GM21717 (cell line): ENCODE data around the gene XAF1.
"Not testable (repeated sequence)": the region's sequence is repeated elsewhere in the genome, so short reads cannot be mapped to it uniquely, and the experiment has no call there.

ENCODE experiments used
- ATAC-seq: cut with Tn5 transposase; IDR thresholded peaks from one replicate; pipeline ENCODE4 v1.9.1; 2021; ENCODE audit warnings: mild to moderate bottlenecking, moderate library complexity; ENCODE audit not compliant: unreplicated experiment

The XAF1 gene

GRCh38 chr17:6755731-6756184 lies at the start of gene XAF1:
TSS of gene XAF1 (plus strand) at chr17:6756046. CDS start at chr17:6756079, 33 bp downstream.
- ATAC-seq = no peak

GRCh38 chr17:6706499-6706898 lies 49.3 kb upstream of the XAF1 start:
- ATAC-seq = no peak

- ATAC-seq = no peak
Observed at GRCh38 chr17:6706996-6707395, 48.9 kb upstream of the XAF1 start.

- ATAC-seq = no peak
Observed at GRCh38 chr17:6708357-6708961, 47.4 kb upstream of the XAF1 start.

GRCh38 chr17:6710317-6710716 lies 45.5 kb upstream of the XAF1 start:
- ATAC-seq = no peak

DNA sequence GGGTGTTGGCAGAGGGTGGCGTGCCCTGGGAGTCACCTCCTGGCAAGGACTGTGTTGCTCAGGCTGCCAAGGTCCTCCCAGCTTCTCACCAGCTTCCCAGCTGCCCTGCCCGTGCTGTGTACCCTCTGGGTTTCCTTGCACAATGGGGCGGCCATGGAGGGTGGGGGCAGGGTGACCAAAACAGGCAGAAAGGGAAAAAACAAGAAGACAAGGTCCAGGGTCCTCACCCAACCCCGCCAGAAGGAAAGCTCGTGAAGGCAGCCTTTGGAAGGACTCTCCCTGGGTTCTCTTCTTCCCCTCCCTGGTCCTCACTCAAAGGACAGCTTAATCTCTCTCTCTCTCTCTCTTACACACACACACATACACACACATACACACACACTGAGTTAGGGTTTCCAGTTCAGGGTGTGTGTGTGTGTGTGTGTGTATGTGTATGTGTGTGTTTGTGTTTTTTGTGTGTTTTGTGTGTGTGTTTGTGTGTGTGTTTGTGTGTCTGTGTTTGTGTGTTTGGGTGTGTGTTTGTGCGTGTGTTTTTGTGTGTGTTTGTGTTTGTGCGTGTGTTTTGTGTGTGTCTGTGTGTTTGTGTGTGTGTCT lies 44.7 kb upstream of the XAF1 start:
- no peak for ATAC-seq

GRCh38 chr17:6711681-6712057 lies 44.2 kb upstream of the XAF1 start:
- ATAC-seq = no peak

GRCh38 chr17:6712058-6712853 lies 43.6 kb upstream of the XAF1 start:
- no peak for ATAC-seq

DNA sequence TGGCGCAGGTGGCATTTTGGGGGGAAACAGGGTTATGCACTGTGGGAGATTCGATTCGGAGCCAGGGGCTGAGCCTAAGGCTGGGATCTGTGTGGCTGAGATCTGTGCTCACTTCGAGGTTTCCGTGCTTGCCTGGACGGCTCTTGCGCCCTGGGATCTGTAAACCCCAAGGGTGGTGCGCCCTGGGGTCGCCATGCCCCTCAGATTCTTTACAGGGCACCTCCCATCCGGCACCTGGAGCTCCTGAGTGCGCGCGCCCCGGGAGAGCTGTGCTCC lies 43.1 kb upstream of the XAF1 start:
- no peak for ATAC-seq

DNA sequence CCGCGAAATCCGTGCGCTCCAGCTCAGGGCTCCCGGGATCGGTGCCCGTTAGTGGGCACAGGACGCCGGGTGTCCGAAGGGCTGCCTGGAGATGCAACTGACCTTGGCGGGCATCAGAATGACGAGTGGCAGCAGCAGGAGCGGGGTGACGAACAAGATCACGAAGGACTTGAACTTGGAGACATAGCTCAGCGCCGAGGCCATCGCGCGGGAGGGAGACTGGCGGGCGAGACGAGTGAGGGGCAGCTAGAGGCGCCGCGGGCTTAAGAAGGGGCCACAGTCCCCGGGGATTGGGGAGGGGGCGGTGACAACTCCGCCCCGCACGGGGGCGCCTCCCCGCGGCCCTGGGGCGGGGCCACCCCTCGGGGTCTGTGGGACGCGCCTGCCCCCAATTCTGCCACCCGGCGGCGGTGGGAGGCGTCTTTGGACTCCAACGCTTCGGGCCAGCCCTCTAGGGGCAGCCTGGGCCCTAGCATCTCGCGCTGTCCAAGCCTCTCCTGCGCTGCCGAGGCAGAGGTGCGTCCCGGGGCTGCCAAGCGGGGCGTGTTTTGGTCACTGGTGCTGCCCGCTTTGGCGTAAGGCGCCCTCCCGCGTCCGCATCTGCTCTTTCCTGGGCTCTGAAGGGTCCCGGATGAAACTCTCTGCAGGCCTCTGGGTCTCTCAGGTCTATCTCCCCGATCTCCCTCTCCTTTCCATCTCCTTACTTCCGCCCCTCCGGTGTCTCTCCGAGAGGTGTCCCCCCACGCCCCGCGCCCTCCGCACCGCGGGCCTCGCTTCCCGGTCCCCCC lies 42.5 kb upstream of the XAF1 start, which contains the start of gene SLC13A5:
Gene SLC13A5, minus strand, starts transcription at position 240 of the 788 bp plus-strand sequence. Its CDS starts 36 bp downstream, at position 204.
- ATAC-seq = no peak

GRCh38 chr17:6713918-6714271 lies 42.0 kb upstream of the XAF1 start:
- no peak for ATAC-seq

GRCh38 chr17:6714315-6714874 lies 41.5 kb upstream of the XAF1 start:
- ATAC-seq = no peak

DNA sequence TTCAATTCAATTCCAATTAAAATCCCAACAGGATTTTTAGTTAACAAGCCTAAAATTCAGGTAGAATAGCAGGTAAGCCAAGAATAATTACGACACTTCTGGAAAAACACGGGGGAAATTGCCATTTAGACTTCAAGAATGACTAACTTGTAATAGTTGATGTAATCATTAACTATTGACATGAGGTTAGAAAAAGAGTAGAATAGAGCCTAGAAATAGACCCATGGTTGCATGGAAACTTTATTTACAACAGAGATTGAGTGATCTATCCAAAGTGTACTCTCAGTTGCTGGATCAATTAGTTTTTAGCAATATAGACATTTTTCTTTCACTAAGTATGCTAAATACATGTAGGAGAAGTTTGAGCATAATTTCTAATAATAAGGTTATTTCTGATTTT lies 39.1 kb upstream of the XAF1 start:
- ATAC-seq = no peak

GRCh38 chr17:6721744-6722143 lies 34.1 kb upstream of the XAF1 start:
- no peak for ATAC-seq

DNA sequence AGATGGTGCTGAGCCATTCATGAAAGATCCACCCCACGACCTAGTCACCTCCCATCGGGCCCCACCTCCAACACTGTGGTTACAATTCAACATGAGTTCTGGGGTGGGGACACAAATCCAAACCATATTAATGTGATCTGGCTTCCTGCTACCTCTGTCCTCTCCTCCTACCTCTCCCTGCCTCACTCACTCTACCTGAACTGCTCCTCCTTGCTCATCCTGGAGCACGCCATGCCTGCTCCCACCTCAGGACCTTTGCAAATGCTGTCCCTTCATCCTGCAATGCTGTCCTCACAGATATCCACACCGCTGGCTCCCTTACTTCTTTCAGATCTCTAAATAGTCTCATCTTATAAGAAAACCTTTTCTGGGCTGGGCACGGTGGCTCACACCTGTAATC lies 31.8 kb upstream of the XAF1 start:
- no peak for ATAC-seq

DNA sequence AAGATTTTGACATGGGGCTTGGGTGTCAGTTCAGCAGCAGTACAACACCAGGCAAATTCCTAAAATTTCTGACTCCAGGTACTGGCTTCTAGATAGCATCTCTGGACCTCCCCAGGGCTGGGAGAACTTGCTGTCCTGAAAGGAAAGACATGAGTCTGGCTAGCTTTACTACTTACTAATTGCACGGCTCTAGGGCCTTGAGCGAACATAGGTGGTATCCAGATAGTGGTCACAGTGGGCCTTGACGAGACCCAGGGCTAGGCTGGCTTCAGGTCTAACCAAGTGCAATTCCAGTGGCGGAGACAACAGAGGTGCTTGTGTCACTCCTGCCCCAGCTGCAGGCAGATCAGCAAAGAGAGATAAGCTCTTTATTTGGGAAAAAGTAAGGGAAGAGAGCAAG lies 26.3 kb upstream of the XAF1 start:
- ATAC-seq = no peak

GRCh38 chr17:6746665-6747064 lies 9.2 kb upstream of the XAF1 start:
- not testable (repeated sequence) for ATAC-seq

GRCh38 chr17:6748617-6749016 lies 7.2 kb upstream of the XAF1 start:
- no peak for ATAC-seq

- no peak for ATAC-seq
Observed at GRCh38 chr17:6749519-6749918, 6.3 kb upstream of the XAF1 start.

DNA sequence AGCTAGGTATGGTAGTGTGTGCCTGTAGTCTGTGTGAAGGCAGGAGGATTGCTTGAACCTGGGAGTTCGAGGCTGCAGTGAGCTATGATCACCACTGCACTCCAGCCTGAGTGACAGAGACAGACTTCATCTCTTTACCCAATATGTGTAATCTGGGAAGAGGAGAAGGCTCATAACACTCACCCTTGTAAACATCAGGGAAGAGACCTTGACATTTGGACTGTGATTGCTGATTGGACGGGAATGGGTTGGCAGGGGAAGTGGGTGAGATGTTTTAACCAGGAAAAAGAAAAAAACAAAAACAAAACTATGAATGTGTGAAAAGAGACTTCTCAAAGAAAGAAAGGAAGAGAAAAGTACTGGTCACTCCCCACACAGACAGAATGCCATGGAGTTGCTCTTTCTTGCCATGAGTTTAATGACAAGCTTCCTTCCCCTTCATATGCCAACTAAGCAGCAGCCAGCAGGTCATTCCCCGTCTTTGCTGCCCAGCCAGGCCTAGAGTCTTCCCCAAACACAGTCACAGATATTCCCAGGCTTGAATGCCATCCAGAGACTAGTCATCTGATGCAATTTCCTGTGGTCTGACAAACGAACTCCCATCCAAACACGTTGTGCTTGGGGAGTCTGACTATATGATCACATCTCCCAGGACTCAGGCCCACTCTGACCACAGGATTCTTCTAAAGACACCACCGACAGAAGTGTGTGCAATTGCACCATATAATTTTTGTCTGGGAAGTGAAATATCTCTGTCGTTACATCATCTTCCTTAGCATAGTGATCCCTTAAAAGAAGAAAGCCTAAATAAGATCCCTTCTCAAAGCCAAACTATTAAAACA lies 3.6 kb upstream of the XAF1 start:
- ATAC-seq = no peak
